GM20000 (cell line): ENCODE measurements around the gene KRTAP10-3.

Experiments
- DNase-seq: peaks from one replicate; pipeline ENCODE4 v3.0.0; 2012; ENCODE audit warnings: low spot score
- TF ChIP-seq, protein P1 (sequence below): IDR thresholded peaks from 2 replicates; pipeline ENCODE4 v1.5.1; 2012; ENCODE audit warnings: mild to moderate bottlenecking, control low read depth; ENCODE audit errors: extremely low read depth, missing control alignments

The KRTAP10-3 gene

GRCh38 chr21:44547656-44548331, 10.8 kb downstream of the KRTAP10-3 start:
- TF ChIP-seq, protein P1, sequence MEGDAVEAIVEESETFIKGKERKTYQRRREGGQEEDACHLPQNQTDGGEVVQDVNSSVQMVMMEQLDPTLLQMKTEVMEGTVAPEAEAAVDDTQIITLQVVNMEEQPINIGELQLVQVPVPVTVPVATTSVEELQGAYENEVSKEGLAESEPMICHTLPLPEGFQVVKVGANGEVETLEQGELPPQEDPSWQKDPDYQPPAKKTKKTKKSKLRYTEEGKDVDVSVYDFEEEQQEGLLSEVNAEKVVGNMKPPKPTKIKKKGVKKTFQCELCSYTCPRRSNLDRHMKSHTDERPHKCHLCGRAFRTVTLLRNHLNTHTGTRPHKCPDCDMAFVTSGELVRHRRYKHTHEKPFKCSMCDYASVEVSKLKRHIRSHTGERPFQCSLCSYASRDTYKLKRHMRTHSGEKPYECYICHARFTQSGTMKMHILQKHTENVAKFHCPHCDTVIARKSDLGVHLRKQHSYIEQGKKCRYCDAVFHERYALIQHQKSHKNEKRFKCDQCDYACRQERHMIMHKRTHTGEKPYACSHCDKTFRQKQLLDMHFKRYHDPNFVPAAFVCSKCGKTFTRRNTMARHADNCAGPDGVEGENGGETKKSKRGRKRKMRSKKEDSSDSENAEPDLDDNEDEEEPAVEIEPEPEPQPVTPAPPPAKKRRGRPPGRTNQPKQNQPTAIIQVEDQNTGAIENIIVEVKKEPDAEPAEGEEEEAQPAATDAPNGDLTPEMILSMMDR, result no peak
- DNase-seq, result no peak

DNA sequence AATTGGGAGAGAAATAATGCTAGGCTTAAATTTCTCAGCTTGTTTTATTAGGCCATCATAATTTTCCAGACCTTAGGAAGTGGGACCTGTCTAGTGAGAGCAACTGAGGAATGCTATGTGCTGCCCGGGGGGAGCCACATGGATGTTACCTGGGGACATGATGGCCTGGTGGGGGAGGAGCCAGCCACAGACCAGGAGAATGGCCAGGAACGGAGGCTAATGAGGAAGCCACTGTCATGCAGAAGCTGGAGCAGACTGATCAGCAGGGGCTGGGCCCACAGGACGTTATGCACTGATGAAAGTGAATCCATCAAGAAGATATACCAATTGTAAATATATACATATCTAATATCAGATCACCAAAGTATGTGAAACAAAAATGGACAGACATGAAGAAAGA, 14.0 kb downstream of the KRTAP10-3 start:
- DNase-seq, result no peak
- TF ChIP-seq, protein P1, result no peak

DNA sequence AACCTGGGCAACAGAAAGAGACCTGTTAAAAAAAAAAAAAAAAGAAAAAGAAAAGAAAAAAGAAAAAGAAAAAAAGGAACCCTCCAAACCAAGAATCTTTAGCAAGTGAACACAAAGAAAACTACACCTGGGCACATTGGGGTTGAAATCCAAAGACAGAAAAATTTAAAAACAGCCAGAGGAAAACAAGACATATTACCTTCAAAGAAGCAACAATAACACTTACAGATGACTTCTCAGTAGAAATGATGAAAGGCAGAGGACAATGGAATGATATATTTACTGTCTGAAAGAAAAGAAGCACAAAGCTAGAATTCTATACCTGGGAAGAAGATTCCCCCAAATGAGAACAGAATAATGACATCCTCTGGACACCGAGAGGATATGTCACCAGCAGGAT, 15.9 kb downstream of the KRTAP10-3 start:
- no peak for DNase-seq
- TF ChIP-seq, protein P1, result no peak

DNA sequence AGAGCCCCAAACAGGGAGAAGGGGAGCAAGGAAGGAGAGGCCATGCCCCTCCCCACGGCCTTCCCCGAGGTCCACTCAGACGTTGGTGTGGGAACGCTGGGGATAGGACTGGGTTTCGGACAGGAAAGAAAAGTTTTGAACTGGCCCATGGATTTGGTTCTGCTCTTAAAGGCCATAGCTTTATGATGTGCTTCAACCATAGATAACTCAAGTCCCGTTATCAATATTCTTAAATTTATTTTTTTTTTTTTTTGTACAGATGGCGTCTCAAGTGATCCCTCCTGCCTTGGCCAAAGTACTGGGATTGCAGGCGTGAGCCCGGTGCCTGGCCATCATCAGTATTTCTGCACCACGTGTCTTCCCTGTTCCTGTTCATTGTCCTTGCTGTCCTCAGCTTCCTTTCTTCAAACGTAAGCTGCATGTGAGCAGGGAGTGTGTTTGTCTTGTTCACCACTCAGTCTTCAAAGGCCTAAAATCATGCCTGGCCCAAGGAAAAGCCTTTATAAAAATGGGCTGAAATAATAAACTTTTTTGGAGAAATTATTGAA, 17.8 kb downstream of the KRTAP10-3 start:
- TF ChIP-seq, protein P1, result no peak
- no peak for DNase-seq

DNA sequence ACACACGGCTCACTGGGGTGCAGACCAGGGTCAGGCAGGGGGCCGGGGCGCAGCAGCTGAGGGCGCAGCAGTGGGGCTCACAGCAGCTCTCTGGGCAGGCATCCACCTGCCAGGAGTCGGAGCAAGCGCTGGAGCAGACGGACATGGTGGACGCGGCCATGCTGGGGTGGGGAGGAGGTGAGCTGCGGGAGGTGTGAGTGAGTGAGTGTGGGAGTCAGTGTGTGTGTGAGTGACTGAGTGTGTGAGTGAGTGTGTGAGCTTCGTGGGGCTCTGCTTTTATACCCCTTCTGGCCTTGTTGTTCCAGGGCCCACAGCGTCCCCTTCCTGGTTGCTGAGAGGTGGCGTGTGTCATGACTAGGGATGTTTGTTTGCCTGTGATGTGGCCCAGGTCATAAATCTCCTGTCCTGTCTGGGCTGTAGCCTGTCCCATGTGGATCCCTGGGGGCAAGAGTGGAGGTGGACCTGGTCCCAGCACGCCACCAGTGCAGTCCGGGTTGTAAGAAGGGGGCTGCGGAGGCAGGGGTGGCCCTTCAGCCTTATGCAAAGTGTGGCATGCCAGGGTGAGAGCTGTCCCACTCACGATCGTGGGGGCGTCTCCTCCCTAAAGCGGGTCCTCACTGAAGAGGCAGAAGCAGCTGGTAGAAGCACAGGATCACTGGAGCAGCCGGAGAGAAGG, 18.5 kb downstream of the KRTAP10-3 start, which contains the start of gene KRTAP10-1:
TSS of gene KRTAP10-1 (minus strand) at position 205 of the 676 bp plus-strand sequence. CDS start at position 160, 45 bp downstream.
- TF ChIP-seq, protein P1, result no peak
- DNase-seq, result no peak

DNA sequence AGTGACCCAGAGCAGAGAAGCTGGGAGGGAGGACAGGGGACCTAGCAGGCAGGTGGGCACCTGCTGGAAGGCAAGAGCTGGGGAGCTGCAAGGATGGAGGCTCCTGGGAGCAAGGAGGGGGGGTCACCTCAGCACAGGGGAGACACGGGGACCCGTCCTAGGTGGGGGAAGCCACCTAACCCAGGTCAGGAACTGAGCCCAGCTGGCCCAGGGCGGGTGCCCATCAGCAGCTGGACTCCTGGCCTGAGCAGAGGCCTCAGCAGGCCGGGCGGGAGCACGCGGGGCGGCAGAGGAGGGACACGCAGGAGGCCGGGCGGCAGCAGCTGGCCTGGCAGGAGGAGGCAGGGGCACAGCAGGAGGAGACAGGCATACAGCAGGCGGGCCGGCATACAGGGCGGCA, 19.5 kb downstream of the KRTAP10-3 start:
- DNase-seq, result no peak
- TF ChIP-seq, protein P1, result no peak
